ENCODE data around the gene TP73.

GRCh38 chr1:3713840-3714239 is 61.5 kb downstream of the TP73 start:
- no peak for TF ChIP-seq GATA2 (IDR thresholded peaks at IDR 0.05; ENCODE audit: low read depth, low read length)
- TF ChIP-seq GATA3 (IDR thresholded peaks at IDR 0.05; ENCODE audit: low read depth, low read length): no peak

All from SH-SY5Y (cell line).